ENCODE measurements around the gene NSF.

NSF gene

DNA sequence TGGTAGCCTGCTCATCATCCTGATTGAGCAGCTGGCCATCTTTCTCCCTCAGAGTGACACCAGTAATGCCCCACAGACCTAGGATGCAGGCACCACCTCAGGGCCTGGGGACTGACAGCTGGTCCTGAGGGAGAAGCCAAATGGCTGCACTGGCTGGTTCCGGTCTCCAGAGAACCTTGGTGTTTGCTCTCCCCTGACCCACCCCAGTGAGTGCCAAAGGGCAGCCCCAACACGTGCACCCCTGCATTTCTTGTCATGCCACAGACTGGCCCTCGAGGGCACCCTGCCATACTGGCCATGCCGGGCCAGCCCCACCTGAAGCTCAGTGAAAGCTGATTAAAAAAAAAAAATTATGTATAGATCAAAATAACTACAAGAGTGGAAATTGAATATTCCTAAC, 127.5 kb downstream of the NSF start:
- no peak for DNase-seq (ENCODE audit: low read depth in 3 of 3)

DNA sequence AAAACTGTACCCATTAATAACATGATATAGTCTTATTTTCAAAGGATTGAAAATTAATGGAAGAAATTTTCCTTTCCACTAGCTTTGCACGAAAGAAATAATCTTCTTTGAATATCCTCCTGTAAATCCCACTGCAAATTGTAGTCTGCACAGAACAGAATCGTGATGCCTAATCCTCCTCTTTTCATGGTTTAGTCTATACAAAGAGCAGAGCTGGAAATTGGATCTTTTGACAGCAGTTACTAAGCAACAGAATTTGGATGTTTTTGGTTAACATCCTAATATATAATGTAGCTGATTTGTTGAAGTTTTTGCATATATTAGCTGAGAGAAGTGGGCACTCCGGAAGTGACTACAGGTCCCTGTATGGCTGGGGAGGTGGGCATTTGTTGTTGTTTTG, 129.4 kb downstream of the NSF start:
- no peak for DNase-seq (ENCODE audit: low read depth in 3 of 3)

DNA sequence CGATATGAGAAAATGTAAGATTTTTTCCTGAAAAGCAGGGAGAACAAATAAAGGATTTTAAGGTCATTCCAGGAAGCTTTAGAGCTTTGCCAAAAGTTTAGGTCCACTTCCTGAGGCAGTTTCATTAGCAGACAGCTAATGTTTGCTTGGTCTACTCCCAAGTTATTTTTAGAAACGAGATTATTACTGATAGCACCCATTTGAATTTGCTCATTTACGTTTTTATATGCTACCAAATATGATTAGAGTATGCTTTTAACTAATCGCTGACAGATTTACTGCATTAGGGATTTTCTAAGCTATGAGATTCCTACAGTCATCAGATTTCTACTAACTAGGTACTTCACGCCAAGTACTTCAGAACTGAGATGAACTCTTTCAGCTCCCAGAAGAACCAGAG, 129.9 kb downstream of the NSF start:
- no peak for DNase-seq (ENCODE audit: low read depth in 3 of 3)

DNA sequence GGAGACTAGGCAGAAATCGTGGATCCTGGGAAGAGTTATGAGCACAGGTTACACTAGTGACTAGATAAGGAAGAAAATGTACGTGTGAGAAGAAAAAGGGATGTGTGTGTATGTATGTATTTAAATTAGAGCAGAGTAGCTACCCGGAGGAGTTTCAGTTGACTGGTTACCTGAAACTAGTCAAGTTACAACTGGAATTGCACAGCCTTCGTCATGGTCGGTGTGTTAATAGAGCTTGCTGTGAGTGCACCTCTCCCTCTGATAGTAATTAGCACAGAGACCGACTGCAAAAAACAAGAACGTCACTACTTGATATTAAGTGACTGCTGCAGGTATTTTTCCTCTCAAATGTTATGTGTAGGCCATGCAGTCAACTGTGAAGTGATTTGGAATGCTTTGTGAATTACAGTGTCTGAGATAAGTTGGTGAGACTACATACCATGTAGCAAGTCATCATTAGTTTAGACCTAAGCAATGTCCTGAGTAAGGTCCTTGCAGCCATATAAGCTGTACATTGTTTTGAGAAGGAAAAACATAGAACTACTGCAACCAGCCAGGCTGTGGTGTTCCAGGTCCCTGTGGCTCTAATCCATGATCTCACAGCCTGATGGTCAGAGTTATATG, 132.3 kb downstream of the NSF start:
- DNase-seq (ENCODE audit: low read depth in 3 of 3): no peak

DNA sequence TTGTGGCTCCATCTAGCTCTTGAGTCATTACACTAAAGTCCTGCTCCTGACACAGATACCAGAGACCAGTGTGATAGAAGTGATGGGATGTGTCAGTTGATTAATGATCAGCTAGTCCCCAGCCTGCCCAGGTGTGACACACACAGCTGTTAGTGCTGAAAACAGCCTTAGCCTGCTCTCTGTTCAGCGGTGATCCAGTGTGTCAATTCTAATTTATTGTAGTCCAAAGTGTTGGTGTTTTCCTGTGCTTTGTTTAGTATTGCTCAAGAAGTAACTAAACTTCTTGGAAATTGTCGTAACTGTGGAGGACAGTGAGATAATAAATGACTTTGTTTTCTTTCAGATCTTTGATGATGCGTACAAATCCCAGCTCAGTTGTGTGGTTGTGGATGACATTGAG, 135.7 kb downstream of the NSF start:
- no peak for DNase-seq (ENCODE audit: low read depth in 3 of 3)

DNA sequence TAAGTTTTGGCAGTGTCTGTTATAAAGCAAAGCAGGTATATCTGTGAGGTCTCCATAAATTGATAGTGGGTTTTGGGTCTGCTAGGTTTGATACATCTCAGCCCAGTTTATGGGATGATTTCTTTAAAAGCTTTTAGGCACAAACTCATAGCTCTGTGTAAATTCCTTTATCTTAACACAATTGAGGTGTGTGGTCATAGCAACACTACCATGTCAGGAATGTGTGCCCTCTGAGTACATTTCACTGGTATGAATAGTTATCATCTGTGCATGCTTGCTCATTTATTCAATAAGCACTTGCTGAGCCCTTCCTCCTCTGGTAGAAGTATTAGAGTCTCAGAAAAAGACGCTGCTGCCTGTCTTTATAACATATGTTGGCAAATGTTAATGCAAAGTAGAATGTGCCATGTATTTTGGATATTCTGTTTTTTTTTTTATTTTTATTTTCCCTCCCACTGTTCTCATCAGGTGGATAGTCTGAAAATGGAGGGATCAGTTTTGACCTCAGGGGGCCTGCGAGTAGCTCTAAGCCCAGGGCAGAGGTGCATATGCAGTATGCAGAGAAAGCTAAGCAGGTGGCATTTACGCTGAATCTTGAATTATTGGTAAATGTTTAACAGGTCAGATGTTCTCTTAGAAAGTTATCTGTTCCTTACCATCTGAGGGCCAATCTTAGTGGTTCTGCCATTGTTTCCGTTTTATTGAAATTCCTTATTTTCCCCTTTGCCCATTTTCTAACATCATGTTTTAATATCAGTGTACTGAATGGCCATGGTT, 137.3 kb downstream of the NSF start:
- no peak for DNase-seq (ENCODE audit: low read depth in 3 of 3)

DNA sequence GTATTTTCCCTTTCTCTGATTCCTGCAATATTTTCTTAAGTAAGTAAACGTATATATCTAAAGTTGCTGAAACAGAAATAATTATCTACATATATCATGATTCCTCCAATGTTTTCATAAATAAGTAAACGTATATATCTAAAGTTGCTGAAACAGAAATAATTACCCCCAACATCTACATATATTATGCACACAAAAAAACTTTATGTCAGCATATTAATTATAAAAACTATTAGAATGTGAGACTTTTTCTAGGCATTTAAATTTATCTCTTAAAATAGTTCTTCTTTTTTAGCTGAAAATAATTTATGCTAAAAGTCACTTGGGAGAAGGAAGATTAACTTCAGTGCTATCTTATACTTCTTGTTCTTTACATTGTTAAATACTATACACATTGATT, 139.6 kb downstream of the NSF start:
- DNase-seq (ENCODE audit: low read depth in 3 of 3): no peak

DNA sequence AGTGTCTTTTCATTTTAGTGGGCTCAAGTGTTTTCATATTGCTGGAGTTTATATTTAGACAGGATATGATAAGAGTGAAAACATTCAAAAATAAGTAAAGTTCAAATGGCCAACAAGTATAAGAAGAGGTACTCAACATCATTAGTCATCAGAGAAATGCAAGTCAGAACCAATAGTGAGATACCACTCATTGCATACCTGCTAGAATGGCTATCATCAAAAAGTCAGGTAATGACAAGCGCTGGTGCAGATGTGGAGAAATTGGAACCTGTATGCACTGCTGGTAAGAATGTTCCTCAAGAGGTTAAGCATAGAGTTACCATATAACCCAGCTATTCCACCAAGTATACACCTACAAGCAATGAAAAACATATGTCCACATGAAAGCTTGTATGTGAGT, 140.2 kb downstream of the NSF start:
- no peak for DNase-seq (ENCODE audit: low read depth in 3 of 3)

DNA sequence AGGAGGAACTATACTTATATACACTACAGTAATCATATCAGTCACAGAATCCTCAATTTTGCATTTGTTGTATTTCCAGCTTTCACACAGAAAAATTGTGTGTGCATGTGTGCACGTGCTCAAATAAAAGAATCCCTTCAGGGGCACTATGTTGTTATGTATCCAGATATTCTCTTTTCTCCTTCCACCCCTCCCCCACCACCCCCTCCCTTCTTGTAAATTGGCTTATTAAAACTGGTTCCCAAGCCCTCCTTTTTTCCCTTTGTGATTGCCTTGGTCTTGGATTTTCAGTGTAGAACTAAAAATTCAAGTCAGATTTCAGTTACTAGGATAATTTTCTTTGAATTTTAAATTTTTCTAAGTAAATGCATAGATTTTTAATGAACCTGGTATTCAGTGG, 141.7 kb downstream of the NSF start:
- DNase-seq (ENCODE audit: low read depth in 3 of 3): no peak

DNA sequence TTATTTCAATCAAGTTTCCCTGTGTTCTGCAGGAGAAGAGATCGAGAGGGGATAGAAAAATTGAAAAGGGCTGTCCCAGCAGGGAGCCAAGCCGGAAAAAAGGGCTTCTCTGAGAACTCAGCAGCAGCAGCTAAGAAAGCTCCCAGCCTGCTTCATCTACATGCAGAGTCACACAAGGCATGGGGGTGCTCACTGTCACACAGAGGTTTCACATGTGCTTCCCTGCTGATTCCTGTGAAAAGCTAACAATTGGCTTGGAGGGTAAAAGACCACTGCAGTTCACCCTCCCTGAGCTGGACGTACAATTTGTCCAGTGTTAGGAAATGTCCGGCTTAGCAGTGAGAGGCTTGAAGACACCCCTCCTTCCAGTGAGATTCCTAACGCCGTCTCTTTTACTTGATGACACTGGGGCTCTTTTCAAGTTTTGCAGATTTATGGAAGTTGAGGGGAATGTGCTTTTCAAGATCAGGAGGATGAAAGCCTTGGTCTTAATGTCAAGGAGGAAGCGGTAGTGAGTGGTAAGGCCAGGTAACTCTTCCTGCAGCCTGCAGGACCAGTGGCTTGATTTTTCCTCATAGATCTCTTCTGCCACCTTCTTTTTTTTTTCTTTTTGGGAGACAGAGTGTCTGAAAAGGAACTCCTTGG, 142.4 kb downstream of the NSF start:
- DNase-seq (ENCODE audit: low read depth in 3 of 3): no peak

DNA sequence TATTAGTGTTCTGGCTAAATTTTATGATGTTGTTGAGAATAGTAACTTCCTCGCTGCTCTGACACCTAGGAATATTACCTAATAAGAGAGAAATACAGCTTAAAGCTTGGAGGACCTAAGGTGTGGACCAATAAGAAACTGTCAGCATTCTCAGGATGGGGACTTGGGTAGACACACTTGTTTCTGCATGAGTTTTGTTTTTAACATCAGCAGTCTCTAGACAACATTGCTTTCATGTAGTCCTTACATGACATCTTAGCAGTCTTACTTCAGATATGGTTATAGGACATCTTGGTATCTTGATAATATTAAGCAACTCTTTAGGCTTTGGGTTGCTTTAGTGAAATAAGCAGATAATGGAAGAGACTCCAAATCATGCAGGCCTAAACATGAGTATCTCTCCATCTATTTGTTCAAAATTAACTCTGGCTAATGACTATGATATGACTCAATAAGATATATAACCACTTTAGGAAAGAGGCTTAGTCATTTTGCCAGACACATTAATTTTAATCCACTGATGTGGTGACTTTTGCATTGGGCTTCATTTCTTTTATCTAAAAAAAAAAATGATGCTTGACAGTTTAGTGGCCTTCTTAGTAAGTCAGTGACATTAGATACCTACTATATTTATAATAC, 143.5 kb downstream of the NSF start:
- DNase-seq (ENCODE audit: low read depth in 3 of 3): no peak

DNA sequence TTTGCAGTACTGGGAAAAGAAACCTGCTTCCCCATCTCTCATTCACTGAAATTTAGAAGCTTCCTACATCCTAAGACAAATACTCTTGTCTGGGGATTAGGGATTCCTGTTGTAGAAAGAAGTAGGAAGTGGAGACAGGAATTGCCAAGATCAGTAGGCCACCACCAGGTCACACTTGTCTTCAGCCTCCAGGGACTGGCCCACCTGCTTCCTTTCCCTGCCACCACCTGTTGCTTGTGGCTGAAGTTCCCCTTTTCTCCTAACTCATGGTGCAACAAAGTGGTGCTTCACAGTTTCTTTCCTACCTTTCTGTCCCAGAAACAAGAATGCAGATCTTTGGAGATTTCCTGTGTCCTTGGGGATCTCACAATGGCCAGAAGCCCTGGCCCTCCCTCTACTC, 145.6 kb downstream of the NSF start:
- no peak for DNase-seq (ENCODE audit: low read depth in 3 of 3)

DNA sequence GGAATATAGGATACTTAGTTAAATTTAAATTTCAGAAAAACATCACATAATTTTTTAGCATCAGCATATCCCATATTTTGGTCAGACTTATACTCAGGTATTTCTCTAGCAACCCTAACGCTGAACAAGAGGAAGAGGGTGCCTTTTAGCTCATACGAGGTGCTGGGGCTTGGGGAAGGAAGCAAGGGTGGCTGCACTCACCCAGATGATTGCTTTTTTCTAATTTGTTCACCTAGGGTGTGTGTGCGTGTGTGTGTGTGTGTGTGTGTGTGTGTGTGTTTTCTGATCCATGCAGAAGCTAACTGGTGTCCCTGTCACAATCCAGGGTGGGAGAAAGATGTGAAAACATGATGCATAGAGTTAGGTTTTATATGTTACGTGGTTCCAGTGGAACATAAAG, 146.9 kb downstream of the NSF start:
- no peak for DNase-seq (ENCODE audit: low read depth in 3 of 3)

DNA sequence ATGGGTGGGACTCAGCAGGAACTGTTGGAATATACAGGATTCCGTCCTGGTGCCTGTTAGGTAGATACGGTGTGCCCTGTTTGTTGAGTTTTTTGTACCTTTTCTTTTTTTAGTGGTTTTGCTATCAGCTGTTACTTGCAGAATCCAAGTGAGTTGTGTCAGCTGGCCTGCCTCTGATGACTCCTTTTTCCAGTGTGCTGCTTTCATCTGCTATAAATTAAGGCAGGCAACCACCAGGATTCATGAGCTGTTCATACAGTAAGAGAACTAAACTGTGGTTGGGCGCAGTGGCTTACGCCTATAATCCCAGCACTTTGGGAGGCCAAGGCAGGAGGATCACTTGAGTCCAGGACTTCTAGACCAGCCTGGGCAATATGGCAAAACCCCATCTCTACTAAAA, 148.1 kb downstream of the NSF start:
- no peak for DNase-seq (ENCODE audit: low read depth in 3 of 3)

DNA sequence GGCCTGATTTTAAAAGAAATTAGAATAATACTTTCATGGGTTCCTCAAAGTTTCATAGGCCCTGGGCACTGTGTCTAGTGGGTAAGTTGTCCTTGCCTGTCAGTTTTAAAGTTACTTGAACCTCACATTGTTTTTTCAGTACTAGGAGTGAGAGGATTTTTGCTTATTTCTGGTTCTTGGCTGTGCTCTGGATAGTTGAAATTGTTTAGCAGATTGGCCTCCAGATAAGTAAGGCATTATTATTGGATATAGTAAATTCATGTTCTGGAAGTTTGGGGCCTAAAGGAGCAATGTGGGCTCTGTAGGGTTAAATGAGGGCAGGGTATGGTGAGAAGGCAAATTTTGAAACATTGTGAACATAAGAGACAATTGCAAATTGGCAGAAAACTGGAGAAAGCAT, 149.5 kb downstream of the NSF start:
- no peak for DNase-seq (ENCODE audit: low read depth in 3 of 3)

DNA sequence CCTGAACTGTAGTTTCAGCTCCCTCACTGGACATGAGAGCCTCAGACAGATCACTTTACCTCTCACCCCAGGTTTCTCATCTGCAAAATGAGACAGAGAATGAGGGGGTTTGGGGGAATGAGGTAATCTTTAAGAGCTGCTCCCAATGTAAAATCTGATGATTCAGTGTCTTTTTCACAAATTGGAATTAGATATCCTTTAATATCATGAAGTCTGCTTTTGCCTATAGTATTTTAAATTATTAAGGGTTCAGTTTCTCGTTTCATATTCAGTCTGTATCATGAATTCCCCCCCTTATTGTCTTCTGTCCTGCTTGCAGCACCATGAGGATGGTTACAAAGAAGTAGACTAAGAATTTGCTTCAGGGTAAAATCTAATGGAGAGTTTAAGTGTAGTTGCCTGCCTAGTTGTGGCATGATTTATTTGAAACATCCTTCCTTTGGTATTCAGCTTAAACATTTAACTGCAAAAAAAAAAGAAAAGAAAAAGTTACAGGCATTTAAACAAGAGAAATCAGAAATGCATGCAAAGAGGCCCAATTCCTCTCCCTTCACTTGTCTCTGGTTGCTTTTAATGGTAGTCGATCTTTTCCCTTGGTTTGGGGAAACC, 150.8 kb downstream of the NSF start:
- DNase-seq (ENCODE audit: low read depth in 3 of 3): no peak

DNA sequence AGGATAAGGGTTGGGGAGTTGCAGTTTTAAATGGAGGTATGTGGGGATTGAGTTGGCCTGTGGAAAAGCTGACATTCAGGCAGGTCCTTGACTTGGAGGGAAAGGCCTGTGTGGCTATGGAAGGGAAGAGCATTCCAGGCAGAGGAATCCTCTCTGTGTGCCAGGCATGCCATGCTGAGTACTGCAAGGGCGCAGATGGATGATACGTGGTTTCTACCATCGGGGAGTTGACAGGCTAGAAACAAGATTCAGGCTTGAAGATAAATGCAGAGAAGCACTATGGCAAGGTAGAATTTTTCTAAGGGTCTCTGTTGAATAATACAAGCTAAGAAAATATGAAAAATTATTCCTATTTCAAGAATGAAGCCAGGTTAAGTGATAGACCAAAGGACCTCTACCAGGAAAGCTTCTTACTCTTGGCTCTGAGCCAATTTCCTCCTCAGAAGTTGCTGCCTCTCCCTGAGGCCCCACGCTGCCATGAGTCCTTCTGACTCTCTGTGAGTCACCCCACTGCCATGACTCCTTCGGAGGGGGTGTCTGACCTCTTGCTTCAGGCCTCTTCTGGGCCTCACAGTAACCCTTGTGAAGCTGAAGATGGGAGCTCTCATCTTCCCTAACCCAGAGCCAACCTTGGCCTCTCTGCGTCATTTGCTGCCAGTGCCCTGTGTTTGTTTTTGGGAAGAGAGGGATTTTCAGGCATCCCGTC, 152.2 kb downstream of the NSF start:
- no peak for DNase-seq (ENCODE audit: low read depth in 3 of 3)

DNA sequence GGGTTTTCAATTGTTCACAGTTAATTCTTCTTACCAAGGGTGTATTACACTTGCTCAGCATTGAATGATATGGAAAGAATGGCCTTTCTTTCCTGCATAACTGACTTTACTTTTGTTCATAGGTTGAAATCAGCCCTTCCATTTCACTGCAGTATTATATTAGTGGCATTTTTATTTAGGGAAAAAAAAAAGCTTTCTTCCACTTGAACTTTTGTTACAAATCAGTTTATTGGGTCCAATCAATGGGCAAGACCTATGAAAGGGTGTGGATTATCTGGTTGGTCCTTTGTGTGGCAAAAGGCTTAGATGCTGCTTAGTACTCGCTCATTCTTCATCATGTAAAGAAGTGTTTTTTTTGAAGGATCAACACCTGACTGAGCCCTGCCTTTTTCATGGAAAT, 154.0 kb downstream of the NSF start:
- DNase-seq (ENCODE audit: low read depth in 3 of 3): no peak

DNA sequence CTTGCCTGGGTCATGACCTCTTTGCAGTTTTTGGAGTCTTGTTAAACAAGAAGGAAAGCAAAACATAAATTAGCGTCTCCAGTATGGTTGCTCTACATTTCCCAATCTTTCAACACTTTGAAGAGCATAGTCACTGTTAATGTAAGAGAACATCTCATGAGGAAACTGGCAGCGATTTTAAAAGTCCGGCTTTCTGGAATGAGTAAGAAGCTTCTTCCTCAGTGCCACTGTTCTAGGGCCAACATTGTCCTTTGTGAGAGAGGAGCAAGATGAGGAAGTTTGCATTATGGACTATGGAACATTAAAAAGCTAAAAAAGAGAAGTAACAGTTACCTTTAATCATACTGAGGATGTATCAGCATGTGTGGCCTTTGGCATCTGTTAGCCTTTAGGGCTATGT, 154.9 kb downstream of the NSF start:
- no peak for DNase-seq (ENCODE audit: low read depth in 3 of 3)

DNA sequence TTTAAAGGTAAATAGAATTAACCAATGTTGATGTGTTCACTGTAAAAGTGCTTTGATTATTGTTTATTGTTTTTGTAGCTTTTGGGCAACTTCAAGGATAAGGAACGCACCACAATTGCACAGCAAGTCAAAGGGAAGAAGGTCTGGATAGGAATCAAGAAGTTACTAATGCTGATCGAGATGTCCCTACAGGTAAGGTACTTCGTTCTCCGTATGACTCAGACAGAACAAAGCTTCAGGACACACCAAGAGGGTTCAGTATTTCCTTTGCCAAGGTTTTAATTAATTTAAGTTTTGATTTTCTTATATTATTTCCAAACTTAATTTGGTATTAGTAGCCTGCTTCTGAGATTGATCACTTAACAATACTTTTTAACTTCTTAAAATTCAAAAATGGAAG, 161.0 kb downstream of the NSF start:
- no peak for DNase-seq (ENCODE audit: low read depth in 3 of 3)

DNA sequence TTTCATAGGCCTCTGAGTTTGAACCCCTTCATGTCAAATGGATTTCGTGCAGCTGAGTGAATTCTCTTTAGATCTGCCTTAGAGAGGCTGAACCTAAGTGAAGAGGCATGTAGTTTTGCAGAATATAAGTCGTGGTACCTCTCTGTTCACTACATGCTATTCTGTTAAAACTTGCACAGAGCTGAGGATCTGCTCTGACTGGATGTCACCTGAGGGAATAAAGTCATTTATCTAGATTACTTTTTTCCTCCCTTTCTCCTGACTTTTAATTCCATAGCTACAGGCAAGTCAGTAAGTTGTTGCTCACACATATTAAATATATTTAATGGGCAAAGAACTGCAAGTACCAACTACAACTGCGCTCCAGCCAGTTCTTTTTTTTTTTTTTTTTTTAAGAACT, 163.3 kb downstream of the NSF start:
- DNase-seq (ENCODE audit: low read depth in 3 of 3): no peak
